Osteoblast (primary cell): Measurements from ENCODE around the gene SAYSD1. TPM values are rescaled to one million over a fixed set of nuclear protein-coding genes. Genes with fewer than 3 reads are reported as not detected.

Experiments used
- DNase-seq: peaks from one replicate; pipeline ENCODE4 v3.0.0; 2011; ENCODE audit warnings: low spot score, mixed read lengths; ENCODE audit not compliant: insufficient read length; ENCODE audit errors: missing footprints
- H2AFZ ChIP-seq: 2 replicates; pipeline ENCODE4 v1.6.0; 2011; ENCODE audit warnings: mild to moderate bottlenecking, low read length
- H3K27ac ChIP-seq: 2 replicates; pipeline ENCODE4 v1.5.1; 2011; ENCODE audit warnings: mild to moderate bottlenecking, low read depth, low read length, moderate library complexity
- H3K27me3 ChIP-seq: 2 replicates; pipeline ENCODE4 v1.6.0; 2012; ENCODE audit warnings: mild to moderate bottlenecking, control low read depth, inconsistent platforms, low read length, moderate library complexity; ENCODE audit not compliant: insufficient read depth
- H3K36me3 ChIP-seq: 2 replicates; pipeline ENCODE4 v1.5.1; 2011; ENCODE audit warnings: mild to moderate bottlenecking, low read length, control low read depth, moderate library complexity; ENCODE audit not compliant: insufficient read depth
- H3K4me1 ChIP-seq: 2 replicates; pipeline ENCODE4 v1.5.1; 2011; ENCODE audit warnings: mild to moderate bottlenecking, low read length, control low read depth, moderate library complexity; ENCODE audit not compliant: insufficient read depth
- H3K4me2 ChIP-seq: 2 replicates; pipeline ENCODE4 v1.6.0; 2011; ENCODE audit warnings: mild to moderate bottlenecking, low read length; ENCODE audit not compliant: insufficient read depth
- H3K4me3 ChIP-seq: fragments of 200-600 bp; sonication (generic); 3 replicates; pipeline ENCODE4 v1.5.1; 2012; ENCODE audit warnings: mild to moderate bottlenecking, low read length, inconsistent platforms; ENCODE audit not compliant: insufficient read depth
- H3K79me2 ChIP-seq: 2 replicates; pipeline ENCODE4 v1.6.0; 2012; ENCODE audit warnings: mild to moderate bottlenecking, low read length, control low read depth, inconsistent platforms; ENCODE audit not compliant: insufficient read depth
- H3K9me3 ChIP-seq: 2 replicates; pipeline ENCODE4 v1.5.1; 2011; ENCODE audit warnings: low read depth, low read length, control low read depth
- H4K20me1 ChIP-seq: 2 replicates; pipeline ENCODE4 v1.6.0; 2012; ENCODE audit warnings: mild to moderate bottlenecking, low read length, control low read depth; ENCODE audit not compliant: insufficient read depth
- total RNA-seq: library from RNA; depleted of rRNA; stranded (reverse); fragments of >200 nt; gene quantifications from 2 replicates; pipeline ENCODE4 v1.2.3, GENCODE V29; 2012
- TF ChIP-seq, protein P1 (sequence below): IDR thresholded peaks from 2 replicates; pipeline ENCODE4 v1.5.1; 2011; ENCODE audit warnings: mild to moderate bottlenecking, low read depth, low read length, moderate library complexity; ENCODE audit errors: extremely low read depth

SAYSD1 gene
- total RNA-seq, 1 donor, result 31.1 TPM

DNA sequence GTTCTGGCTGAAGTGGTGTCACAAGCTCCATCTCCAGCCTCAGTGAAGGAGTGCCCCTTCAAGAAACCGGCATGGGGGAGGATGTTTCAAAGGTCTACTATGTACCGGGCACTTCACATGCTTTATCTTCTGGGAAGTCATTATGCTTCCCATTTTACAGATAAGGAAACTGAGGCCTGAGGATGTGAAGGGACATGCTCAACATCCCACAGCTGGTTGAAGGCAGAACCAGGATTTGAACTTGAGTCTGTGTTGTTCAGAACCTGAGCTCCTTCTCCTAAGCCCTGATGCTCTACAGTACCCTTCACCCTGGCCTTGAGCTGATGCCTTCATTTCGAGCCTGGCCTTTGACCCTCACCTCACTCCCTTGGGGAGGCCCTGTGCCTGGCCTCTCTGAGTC, 53.4 kb downstream of the SAYSD1 start:
- Histone ChIP-seq H3K4me3 (no peak overlapping the region), H3K27ac (no peak overlapping the region), H3K4me2 (no peak overlapping the region), H3K27me3 (no peaks in the 10 kb centered on the region), H3K36me3 (no peaks in the 10 kb centered on the region), H3K4me1 (no peaks in the 10 kb centered on the region), H3K9me3 (no peaks in the 10 kb centered on the region), H2AFZ (no peak overlapping the region), H3K79me2 (no peaks in the 10 kb centered on the region), H4K20me1 (no peaks in the 10 kb centered on the region)
- TF ChIP-seq, protein P1, sequence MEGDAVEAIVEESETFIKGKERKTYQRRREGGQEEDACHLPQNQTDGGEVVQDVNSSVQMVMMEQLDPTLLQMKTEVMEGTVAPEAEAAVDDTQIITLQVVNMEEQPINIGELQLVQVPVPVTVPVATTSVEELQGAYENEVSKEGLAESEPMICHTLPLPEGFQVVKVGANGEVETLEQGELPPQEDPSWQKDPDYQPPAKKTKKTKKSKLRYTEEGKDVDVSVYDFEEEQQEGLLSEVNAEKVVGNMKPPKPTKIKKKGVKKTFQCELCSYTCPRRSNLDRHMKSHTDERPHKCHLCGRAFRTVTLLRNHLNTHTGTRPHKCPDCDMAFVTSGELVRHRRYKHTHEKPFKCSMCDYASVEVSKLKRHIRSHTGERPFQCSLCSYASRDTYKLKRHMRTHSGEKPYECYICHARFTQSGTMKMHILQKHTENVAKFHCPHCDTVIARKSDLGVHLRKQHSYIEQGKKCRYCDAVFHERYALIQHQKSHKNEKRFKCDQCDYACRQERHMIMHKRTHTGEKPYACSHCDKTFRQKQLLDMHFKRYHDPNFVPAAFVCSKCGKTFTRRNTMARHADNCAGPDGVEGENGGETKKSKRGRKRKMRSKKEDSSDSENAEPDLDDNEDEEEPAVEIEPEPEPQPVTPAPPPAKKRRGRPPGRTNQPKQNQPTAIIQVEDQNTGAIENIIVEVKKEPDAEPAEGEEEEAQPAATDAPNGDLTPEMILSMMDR, result no peak
- DNase-seq, result peak; percentile 41

GRCh38 chr6:39061182-39061581, 53.8 kb downstream of the SAYSD1 start:
- TF ChIP-seq, protein P1, result no peak
- no peaks in the 10 kb centered on the region for H3K27me3 ChIP-seq
- no peak overlapping the region for H2AFZ ChIP-seq
- no peaks in the 10 kb centered on the region for H3K36me3 ChIP-seq
- H3K4me3 ChIP-seq, result no peak overlapping the region
- no peak overlapping the region for H3K4me2 ChIP-seq
- H3K79me2 ChIP-seq, result no peaks in the 10 kb centered on the region
- no peaks in the 10 kb centered on the region for H4K20me1 ChIP-seq
- DNase-seq, result peak; percentile 6
- no peak overlapping the region for H3K27ac ChIP-seq
- no peaks in the 10 kb centered on the region for H3K9me3 ChIP-seq
- H3K4me1 ChIP-seq, result no peaks in the 10 kb centered on the region

DNA sequence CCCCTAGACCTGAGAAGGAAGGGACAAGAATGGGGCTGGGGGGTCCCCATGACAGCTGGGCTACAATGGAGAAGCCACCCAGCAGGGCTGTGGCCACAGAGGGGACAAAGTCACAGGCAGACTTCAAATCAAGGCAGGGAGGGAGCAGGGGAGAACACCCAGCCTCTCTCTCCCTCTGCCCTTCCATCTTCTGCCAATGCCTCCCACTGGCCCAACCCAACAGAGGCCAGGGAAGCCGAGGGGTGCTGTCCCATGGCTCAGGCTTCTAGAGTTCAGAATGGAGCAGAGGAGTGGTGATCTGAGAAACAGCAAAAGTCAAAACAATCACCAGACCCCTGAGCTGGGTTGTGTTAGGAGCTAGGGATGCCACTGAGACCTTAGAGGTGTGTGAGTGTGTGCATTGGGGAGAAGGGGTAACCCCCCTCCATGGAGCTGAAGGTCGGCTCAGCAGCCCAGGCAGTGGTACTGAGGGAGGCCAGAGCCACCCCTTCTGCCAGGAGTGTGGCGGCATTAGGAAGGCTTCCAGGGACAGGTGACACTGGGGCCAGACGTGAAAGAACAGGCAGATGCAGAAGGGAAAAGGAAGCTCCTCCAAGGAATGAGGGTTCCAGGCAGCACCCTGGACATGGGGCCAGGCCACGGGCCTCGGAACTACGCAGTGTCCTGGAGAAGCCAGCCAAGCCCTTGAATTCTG, 54.4 kb downstream of the SAYSD1 start:
- no peak overlapping the region for H3K4me2 ChIP-seq
- TF ChIP-seq, protein P1, result no peak
- H4K20me1 ChIP-seq, result no peaks in the 10 kb centered on the region
- H3K27ac ChIP-seq, result no peak overlapping the region
- H3K36me3 ChIP-seq, result no peaks in the 10 kb centered on the region
- no peaks in the 10 kb centered on the region for H3K27me3 ChIP-seq
- no peaks in the 10 kb centered on the region for H3K4me1 ChIP-seq
- no peak overlapping the region for H3K4me3 ChIP-seq
- H3K79me2 ChIP-seq, result no peaks in the 10 kb centered on the region
- peak; percentile 4 for DNase-seq
- H3K9me3 ChIP-seq, result no peaks in the 10 kb centered on the region
- no peak overlapping the region for H2AFZ ChIP-seq

GRCh38 chr6:39059496-39060310, 55.3 kb downstream of the SAYSD1 start:
- Histone ChIP-seq H3K27ac (no peak overlapping the region), H3K4me2 (no peak overlapping the region), H3K36me3 (no peaks in the 10 kb centered on the region), H3K4me3 (no peak overlapping the region), H3K4me1 (no peaks in the 10 kb centered on the region), H2AFZ (no peak overlapping the region), H3K9me3 (no peaks in the 10 kb centered on the region), H4K20me1 (no peaks in the 10 kb centered on the region), H3K79me2 (no peaks in the 10 kb centered on the region), H3K27me3 (no peaks in the 10 kb centered on the region)
- DNase-seq, result peak; percentile 36
- TF ChIP-seq, protein P1, result no peak
